ENCODE measurements around the gene LPIN1.
A peak's percentile ranks its signal among the peaks of the same experiment; 100 is the strongest.
"Not testable (repeated sequence)": the region's sequence is repeated elsewhere in the genome, so short reads cannot be mapped to it uniquely, and the experiment has no call there.

LPIN1 gene

DNA sequence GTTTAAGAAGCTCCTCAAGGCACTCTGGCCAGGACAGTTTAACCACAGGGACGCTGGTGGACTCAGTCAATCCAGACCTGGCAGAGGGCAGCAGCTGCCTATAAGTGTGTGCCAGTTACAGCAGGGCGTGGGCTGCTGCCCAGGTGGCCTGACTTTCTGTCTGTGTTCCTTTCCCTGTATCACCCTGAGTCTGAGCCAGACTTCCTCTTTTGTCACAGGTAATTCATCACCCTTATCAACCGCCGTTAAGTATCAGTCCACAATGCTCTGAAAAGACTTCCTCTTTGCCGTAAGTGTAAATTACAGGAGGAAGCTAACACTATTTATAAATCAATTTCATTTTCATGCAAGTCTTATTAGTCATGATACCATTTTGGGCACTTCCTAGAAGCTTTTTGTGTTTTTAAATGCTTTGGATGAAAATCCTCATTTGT lies 7.0 kb downstream of the LPIN1 start:
- intact Hi-C loops (cut with DNase I), result no loop called here
- DNase-seq, result no peak

DNA sequence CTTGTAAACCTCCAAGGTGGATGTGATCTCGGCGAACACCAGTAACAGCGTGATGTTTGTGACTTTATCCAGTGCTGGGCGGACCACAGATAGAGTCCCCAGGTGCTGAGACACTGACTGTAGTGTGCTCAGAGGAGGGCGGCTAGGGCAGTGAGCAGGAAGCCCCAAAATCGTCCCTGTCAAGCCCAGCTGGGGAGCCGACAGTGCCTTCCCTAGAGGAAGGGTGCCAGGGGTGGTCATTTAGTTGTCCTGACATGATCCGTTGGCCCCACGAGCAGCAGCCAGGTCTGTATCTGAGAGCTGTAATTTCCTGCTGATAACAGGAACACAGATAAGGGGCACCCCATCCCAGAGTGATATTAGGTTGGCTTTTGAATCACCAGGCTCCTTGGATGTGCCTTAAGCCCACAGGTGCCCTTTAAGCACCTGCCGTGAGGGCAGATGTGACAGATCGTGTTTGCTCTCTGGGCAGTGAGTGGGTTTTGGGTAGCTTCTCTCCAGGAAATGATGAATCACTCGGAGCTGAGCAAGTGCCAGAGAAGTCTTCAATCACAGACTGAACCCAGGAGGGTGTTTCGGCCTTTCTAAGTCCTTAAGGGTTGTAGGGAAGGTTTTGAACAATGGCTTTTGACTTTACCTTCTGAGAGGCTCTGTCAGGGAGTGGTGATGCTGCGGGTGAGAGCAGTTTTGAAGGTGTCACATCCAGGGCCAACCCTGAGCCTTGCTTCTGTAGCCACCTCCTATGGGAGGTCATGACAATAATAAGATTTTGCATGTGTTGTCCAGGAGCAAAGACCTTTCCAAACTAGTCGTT lies 7.7 kb downstream of the LPIN1 start:
- intact Hi-C loops (cut with DNase I), result no loop called here
- peak in 1 of 42 donors; percentile 66 for DNase-seq

DNA sequence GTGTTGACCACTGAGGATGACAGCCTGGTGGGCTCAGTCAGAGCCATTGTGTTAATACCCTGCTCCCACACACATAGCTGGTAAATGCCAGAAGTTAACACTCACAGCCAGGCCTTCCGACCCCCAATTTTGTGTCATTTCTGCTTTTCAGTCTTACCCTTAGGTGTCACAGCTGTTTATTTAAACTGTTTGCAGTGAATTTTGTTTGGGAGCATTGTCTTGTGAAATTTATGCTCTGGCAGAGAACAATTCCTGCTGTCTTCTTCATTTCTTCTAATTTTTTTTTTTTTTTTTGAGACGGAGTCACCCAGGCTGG lies 8.2 kb downstream of the LPIN1 start:
- intact Hi-C loops (cut with DNase I), result no loop called here
- DNase-seq, result no peak

DNA sequence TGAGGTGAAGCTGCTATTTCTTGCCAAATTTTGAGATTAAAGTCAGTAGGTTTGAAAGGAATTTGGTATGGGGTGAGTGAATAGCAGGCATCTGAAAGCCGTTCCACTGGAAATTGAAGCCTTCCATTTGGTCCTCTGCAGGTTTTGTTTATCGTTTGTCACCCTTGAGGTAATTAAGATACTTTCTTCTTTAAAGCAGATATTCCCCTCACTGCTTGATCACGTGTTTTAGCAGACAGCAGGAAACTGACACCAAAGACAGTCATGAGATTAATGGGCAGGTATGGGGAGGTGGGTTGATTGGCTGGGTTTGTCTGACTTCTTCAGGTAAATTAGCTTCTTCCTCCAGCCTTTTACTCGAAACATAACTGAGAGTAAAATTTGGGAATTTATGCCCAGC lies 10.7 kb downstream of the LPIN1 start:
- intact Hi-C loops (cut with DNase I), result no loop called here
- no peak for DNase-seq

DNA sequence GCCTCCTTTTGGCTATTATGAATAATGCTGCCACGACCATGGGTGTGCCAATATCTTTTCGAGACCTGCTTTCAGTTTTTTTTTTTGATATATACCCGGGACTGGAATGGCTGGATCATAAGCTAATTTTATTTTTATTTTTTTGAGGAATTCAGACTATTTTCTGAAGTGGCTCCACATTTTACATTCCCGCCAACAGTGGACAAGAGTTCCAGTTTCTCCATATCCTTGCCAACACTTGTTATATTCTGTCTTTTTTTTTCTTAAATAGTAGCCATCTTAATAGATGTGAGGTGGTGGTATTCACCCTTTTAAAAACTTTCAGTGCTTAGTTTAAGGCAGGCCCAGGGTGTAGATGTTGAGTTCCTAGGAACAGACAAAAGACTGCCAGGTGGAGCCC lies 11.8 kb downstream of the LPIN1 start:
- intact Hi-C loops (cut with DNase I), result no loop called here
- no peak for DNase-seq

DNA sequence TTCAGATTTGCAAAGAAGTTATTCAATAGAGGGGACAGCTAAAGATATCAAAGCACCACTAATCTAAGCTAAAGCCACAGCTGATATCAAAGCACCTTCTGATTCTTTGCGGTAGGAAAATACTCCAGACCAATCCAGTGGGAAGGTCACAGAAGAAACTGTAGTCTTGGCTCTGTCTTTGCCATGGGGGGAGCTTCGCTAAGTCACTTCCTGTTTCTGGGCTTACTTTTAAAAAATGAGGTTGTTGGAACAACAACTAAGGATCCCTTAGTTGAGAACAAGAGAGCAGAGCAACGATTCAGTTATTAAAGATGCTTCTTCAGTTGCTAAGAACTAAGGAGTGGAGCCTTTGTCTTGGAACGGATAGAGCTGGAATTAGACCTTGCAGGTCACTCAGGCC lies 12.2 kb downstream of the LPIN1 start:
- intact Hi-C loops (cut with DNase I), result no loop called here
- DNase-seq, result no peak

DNA sequence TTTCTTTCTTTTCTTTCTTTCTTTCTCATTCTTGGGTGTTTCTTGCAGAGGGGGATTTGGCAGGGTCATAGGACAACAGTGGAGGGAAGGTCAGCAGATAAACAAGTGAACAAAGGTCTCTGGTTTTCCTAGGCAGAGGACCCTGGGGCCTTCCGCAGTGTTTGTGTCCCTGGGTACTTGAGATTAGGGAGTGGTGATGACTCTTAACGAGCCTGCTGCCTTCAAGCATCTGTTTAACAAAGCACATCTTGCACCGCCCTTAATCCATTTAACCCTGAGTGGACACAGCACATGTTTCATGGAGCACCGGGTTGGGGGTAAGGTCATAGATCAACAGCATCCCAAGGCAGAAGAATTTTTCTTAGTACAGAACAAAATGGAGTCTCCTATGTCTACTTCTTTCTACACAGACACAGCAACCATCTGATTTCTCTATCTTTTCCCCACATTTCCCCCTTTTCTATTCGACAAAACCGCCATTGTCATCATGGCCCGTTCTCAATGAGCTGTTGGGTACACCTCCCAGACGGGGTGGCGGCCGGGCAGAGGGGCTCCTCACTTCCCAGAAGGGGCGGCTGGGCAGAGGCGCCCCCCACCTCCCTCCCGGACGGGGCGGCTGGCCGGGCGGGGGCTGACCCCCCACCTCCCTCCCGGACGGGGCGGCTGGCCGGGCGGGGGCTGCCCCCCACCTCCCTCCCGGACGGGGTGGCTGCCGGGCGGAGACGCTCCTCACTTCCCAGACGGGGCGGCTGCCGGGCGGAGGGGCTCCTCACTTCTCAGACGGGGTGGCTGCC lies 12.9 kb downstream of the LPIN1 start:
- DNase-seq; intact Hi-C loops (cut with DNase I): not testable (repeated sequence)

DNA sequence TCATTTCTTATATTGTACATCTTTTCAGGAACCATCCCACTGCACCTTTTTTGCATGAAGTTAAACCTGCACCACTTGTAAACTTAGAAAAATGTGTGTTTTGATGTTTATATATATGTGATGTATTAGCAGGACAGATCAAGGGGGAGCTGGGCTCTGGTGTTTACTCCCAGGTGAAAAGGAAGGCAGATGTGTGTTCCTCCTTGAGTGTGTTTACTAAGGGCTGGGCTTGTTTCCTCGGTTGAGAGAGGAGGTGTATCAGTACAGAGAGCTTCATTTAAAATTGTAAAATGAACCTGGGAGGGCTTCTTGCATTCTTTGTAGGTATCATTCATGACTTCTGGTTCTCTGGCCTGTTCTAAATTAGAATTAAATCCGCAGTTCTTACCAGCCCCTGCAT lies 14.8 kb downstream of the LPIN1 start:
- DNase-seq, result no peak
- intact Hi-C loops (cut with DNase I), result no loop called here

DNA sequence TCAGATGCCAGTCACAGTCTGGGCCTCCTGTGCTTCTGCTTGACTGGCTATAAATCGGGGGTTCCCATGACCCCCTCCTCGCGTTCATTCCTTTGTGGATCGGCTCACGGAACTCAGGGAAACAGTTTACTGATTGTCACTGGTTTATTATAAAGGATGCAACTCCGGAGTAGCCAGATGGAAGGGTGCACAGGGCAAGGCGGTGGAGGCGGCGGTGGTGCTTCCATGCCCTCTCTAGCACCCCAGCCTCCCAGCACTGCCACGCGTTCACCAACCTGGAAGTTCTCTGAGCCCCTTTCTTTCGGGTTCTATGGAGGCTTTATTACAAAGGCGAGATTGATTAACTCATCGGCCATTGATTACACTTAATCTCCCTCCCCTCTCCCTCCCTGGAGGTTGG lies 15.6 kb downstream of the LPIN1 start:
- intact Hi-C loops (cut with DNase I), result no loop called here
- peak in 1 of 42 donors; percentile 33 for DNase-seq

DNA sequence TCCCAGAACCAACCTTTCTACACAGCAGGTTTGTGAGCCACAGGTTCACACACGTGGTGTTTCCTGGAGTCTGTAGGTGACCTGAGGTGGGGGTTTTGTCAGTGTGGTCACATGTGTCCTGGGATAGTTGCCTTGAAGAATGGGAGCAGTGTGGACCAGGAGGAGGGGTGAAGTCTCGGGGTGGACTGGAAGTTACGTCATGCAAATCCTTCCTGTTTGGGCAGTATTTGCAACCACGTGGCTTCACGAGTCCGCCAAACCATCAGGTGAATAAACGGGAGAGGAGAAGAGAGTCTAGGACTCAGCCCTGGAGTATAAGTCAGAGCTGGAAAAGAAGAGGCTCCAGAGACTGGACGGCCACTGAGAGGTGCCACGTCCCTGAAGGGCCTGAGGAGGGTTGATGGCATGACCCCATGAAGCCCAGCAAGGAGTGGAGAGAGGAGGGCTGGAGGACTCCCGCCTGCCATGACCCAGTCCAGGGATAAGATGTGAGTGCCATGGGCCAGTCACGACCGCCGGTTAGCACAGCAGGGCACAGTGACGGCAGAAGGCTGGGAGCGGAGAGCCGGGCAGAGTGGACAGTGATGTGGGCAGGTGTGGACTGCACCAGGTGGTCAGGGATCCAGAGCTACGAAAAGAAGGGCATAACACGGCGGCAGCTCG lies 16.5 kb downstream of the LPIN1 start:
- intact Hi-C loops (cut with DNase I), result no loop called here
- no peak for DNase-seq

DNA sequence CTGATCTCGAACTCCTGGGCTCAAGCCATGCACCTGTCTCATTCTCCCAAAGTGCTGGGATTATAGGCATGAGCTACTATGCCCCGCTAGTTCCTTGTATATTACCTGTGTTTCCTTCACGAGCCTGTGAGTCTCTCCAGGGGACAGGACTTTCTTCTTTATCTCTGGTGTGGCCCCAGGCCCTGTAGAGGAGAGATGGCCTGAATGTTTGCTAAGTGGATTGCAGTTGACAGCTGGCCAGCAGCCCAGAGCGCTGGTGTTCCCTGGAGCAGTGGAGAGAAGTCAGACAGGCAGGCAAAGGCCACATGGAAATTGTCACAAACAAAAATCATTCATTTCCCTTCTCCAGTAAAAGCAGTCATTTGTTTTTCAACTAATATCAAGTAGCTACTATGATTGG lies 17.9 kb downstream of the LPIN1 start:
- intact Hi-C loops (cut with DNase I), result no loop called here
- peak in 4 of 42 donors; percentile 23 to 57 (median 46) for DNase-seq

DNA sequence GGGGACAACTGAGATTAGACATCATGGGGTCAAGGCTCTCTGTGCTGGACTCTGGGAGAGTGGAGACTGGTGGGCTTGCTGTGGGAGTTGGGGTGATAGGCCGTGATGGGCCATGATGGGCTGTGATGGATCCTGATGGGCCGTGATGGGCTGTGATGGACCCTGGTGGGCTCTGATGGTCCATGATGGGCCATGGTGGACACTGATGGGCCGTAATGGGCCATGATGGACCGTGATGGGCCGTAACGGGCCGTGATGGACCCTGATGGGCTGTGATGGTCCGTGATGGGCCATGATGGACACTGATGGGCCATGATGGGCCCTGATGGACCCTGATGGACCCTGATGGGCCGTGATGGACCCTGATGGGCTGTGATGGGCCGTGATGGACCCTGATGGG lies 18.5 kb downstream of the LPIN1 start:
- no peak for DNase-seq
- intact Hi-C loops (cut with DNase I), result no loop called here

DNA sequence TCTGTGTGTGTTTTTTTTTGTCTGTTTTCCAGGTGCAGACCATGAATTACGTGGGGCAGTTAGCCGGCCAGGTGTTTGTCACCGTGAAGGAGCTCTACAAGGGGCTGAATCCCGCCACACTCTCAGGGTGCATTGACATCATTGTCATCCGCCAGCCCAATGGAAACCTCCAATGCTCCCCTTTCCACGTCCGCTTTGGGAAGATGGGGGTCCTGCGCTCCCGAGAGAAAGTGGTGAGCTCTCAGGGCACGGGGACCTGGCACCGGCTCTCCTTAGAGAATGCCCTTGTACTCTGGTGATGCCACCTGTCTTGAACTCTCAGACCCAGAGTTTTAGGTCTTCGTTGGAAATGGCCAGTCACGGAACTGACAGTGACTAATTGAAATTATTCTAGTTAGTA lies 19.1 kb downstream of the LPIN1 start:
- intact Hi-C loops (cut with DNase I), result no loop called here
- DNase-seq, result no peak

DNA sequence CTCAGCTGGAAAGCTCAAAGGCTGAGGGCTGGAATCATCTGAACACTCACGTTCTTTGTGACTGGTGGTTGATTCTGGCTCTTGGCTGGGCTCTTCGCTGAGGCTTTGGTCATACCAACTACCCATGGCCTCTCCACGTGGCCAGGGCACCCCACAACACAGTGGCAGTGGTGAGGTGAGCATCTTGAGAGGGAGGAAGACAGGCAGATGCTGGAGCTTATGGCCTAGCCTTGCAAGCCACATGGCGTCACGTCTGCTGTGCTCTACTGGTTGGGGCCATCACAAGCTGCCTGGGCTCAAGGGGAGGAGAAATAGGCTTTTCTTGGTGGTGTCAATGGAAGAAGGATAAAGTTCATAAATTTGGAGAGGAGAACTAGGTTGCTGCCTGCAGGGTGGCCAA lies 19.6 kb downstream of the LPIN1 start:
- intact Hi-C loops (cut with DNase I), result no loop called here
- no peak for DNase-seq

DNA sequence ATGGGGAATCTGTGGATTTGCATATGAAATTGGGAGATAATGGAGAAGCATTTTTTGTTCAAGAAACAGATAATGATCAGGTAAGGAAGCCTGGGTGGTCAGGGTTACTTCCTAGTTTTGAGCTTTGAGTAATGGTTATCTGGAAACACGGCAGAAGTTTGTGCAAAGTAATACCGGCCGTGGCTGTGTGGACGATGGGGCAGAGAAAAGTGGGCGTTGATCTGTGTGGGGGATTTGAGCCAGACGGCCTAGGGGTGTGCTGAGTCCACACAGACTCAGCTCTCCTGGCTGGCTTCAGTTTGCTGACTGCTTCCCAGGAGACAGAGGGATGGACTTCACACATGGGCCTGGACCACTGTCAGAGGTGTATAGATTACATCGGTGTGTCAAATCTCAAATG lies 21.3 kb downstream of the LPIN1 start:
- DNase-seq, result peak in 1 of 42 donors; percentile 25
- intact Hi-C loops (cut with DNase I), result no loop called here

DNA sequence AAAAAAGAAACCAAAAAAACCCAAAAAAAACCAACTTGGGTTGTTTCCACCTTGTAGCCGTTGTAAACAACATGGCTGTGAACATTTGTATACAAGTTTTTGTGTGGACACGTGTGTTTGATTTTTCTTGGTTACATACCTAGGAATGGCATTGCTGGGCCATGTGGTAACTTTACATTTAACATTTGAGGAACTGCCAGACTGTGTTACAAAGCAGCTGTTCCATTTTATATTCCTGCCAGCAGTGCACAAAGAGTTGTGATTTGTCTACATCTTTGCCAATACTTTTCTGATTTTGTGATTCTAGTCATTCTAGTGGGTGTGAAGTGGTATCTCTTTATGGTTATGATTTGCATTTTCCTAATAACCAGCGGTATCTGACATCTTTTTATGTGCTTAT lies 22.5 kb downstream of the LPIN1 start:
- DNase-seq, result no peak
- intact Hi-C loops (cut with DNase I), result no loop called here

DNA sequence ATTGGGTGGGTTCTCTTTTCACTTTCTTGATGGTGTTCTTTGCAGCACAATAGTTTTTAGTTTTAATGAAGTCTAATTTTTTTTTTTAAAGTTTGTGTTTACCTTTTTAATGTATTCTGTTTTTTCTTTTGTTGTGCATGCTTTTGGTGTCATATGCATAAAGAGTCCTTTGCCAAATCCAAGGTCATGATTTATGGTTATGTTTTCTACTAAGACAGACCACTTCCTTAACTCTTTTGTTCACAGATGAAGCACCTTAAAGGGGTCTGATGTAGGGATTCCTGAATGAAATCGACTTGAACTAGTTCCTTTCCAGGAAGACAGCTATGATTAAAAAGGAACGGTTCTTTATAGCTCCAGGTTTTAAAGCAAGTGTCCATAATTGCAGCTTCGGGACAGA lies 23.1 kb downstream of the LPIN1 start:
- intact Hi-C loops (cut with DNase I), result no loop called here
- DNase-seq, result no peak

DNA sequence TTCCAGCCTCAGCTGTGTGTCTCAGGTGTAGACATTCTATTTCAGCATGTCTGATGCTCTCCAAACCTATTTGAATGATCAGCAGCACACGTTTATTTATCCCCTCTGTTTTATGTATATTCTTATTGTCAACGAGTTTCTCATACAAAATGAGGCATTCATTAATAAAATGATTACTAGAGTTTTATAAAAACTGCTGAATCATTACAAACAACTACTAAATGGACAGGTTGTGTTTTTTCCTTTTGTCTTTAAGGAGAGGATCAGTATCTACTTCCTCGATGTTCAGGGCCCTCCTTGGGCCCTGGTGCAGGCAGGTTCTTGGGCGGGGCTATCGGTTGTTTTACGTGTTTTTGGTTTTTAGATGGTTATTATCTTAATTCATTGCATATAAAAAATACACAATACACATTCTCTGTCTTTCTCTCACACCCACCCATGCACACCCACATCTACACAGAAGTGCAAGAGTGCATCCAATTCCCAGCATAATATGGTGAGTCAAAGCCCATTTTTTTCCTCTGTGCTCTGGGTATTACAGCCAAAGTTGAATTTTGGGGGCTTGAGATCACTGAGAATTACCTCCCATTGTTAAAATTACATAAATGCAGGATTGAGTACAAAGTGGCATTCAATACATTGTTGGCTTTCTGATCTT lies 24.2 kb downstream of the LPIN1 start:
- intact Hi-C loops (cut with DNase I), result loop anchor here (10.0 kb wide), 1 partner anchor 296 kb away; no protein-coding TSS in a partner anchor
- DNase-seq, result peak in 4 of 42 donors; percentile 41 to 54 (median 52)

DNA sequence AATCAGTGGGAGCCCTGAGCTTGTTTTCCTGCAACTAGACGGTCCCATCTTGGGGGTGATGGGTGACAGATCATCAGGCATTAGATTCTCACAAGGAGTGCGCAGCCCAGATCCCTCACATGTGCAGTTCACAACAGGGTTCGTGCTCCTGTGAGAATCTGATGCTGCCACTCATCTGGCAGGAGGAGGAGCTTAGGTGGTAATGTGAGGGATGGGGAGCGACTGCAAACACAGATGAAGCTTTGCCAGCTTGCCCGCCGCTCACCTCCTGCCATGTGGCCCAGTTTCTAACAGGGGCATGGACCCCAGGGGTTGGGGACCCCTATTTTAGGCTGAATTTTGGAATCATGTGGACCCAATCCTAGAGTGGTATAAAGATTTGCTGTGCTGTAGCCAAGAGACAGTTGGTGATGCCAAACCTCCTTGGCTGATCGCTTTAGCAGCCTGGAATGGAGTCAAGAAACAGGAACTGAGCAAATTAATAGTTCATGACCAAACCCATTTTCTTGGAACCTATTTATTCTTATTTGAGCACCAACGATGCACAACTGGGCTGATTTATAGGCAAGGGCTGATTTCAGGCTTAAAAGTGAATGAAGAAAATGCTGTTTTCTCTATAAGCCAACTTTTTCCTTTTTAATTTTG lies 25.7 kb downstream of the LPIN1 start:
- intact Hi-C loops (cut with DNase I), result loop anchor here (10.0 kb wide), 1 partner anchor 297 kb away; no protein-coding TSS in a partner anchor
- DNase-seq, result no peak
